ENCODE data around the gene WRAP73.
A peak's percentile ranks its signal among the peaks of the same experiment; 100 is the strongest.

Gene WRAP73

GRCh38 chr1:3664700-3665375 is 14.9 kb upstream of the WRAP73 start:
- DNase-seq = no peak

GRCh38 chr1:3663999-3664699 is 14.2 kb upstream of the WRAP73 start:
- DNase-seq = no peak

GRCh38 chr1:3662080-3662671 is 12.3 kb upstream of the WRAP73 start:
- DNase-seq = no peak

GRCh38 chr1:3661631-3662030 is 11.7 kb upstream of the WRAP73 start:
- no peak for DNase-seq

GRCh38 chr1:3660704-3661103 is 10.8 kb upstream of the WRAP73 start:
- no peak for DNase-seq

GRCh38 chr1:3659093-3659492 is 9.2 kb upstream of the WRAP73 start:
- DNase-seq = no peak

GRCh38 chr1:3658231-3658615 is 8.3 kb upstream of the WRAP73 start:
- no peak for DNase-seq

GRCh38 chr1:3657578-3658230 is 7.8 kb upstream of the WRAP73 start:
- no peak for DNase-seq

GRCh38 chr1:3657096-3657475 is 7.2 kb upstream of the WRAP73 start:
- no peak for DNase-seq

GRCh38 chr1:3656450-3657095 is 6.7 kb upstream of the WRAP73 start:
- no peak for DNase-seq

- no peak for DNase-seq
Observed at GRCh38 chr1:3654549-3655281, 4.8 kb upstream of the WRAP73 start.

GRCh38 chr1:3653286-3653618 is 3.3 kb upstream of the WRAP73 start:
- no peak for DNase-seq

GRCh38 chr1:3652548-3653285 is 2.8 kb upstream of the WRAP73 start:
- no peak for DNase-seq

GRCh38 chr1:3651930-3652547 is 2.1 kb upstream of the WRAP73 start, which contains the start of gene TP73:
Gene TP73, plus strand, starts transcription at chr1:3652516. Its CDS starts 29,850 bp downstream, at chr1:3682366.
- no peak for DNase-seq

- DNase-seq = peak; percentile 12
Observed at GRCh38 chr1:3651026-3651929, 1.4 kb upstream of the WRAP73 start.

GRCh38 chr1:3650248-3651025 is 534 bp upstream of the WRAP73 start:
- no peak for DNase-seq

GRCh38 chr1:3646596-3646995 is 3.3 kb downstream of the WRAP73 start:
- DNase-seq = no peak

GRCh38 chr1:3645666-3646355 is 4.1 kb downstream of the WRAP73 start:
- DNase-seq = no peak

GRCh38 chr1:3645247-3645646 is 4.7 kb downstream of the WRAP73 start:
- DNase-seq = no peak
